GM19463 (cell line): ENCODE data around the gene KRTAP4-9.
"Not testable (repeated sequence)": the region's sequence is repeated elsewhere in the genome, so short reads cannot be mapped to it uniquely, and the experiment has no call there.

Source experiments
- ATAC-seq: cut with Tn5 transposase; IDR thresholded peaks from one replicate; pipeline ENCODE4 v1.9.1; 2021; ENCODE audit warnings: mild to moderate bottlenecking, moderate library complexity; ENCODE audit not compliant: unreplicated experiment

Gene KRTAP4-9

GRCh38 chr17:41096055-41096454 lies 9.1 kb upstream of the KRTAP4-9 start:
- no peak for ATAC-seq

GRCh38 chr17:41098042-41098441 lies 7.1 kb upstream of the KRTAP4-9 start, which contains the start of gene KRTAP4-8:
Gene KRTAP4-8 (minus strand): TSS chr17:41098142. CDS start chr17:41098084, 58 bp downstream.
- ATAC-seq: no peak

- no peak for ATAC-seq
Measured at GRCh38 chr17:41098481-41098880, 6.7 kb upstream of the KRTAP4-9 start.

- not testable (repeated sequence) for ATAC-seq
Measured at GRCh38 chr17:41099682-41100480, 5.3 kb upstream of the KRTAP4-9 start.

GRCh38 chr17:41101586-41102259 lies 3.5 kb upstream of the KRTAP4-9 start, which contains the start of gene KRTAP4-16:
Gene KRTAP4-16 (minus strand): TSS chr17:41102209. CDS start chr17:41102209, 0 bp downstream.
- no peak for ATAC-seq

GRCh38 chr17:41103896-41104295 lies 1.3 kb upstream of the KRTAP4-9 start:
- no peak for ATAC-seq

- not testable (repeated sequence) for ATAC-seq
Measured at GRCh38 chr17:41104386-41105038, 677 bp upstream of the KRTAP4-9 start.

GRCh38 chr17:41107941-41108450 lies 2.8 kb downstream of the KRTAP4-9 start:
- no peak for ATAC-seq

- not testable (repeated sequence) for ATAC-seq
Measured at GRCh38 chr17:41108728-41109386, 3.7 kb downstream of the KRTAP4-9 start.

- ATAC-seq: no peak
Measured at GRCh38 chr17:41111151-41111885, 6.1 kb downstream of the KRTAP4-9 start.

- ATAC-seq: no peak
Measured at GRCh38 chr17:41116297-41116696, 11.1 kb downstream of the KRTAP4-9 start.

- not testable (repeated sequence) for ATAC-seq
Measured at GRCh38 chr17:41117846-41118386, 12.7 kb downstream of the KRTAP4-9 start, which contains the start of gene KRTAP4-11. Gene KRTAP4-11 (minus strand): TSS chr17:41118373. CDS start chr17:41118315, 58 bp downstream.

GRCh38 chr17:41118721-41119120 lies 13.5 kb downstream of the KRTAP4-9 start:
- ATAC-seq: no peak

- not testable (repeated sequence) for ATAC-seq
Measured at GRCh38 chr17:41119696-41120690, 14.8 kb downstream of the KRTAP4-9 start.

- no peak for ATAC-seq
Measured at GRCh38 chr17:41121742-41122141, 16.6 kb downstream of the KRTAP4-9 start.

- ATAC-seq: not testable (repeated sequence)
Measured at GRCh38 chr17:41123292-41123990, 18.3 kb downstream of the KRTAP4-9 start.

GRCh38 chr17:41123991-41124371 lies 18.8 kb downstream of the KRTAP4-9 start, which contains the start of gene KRTAP4-12:
Gene KRTAP4-12 (minus strand): TSS chr17:41124182. CDS start chr17:41124122, 60 bp downstream.
- ATAC-seq: not testable (repeated sequence)

GRCh38 chr17:41125064-41125463 lies 19.9 kb downstream of the KRTAP4-9 start:
- ATAC-seq: no peak
